22Rv1 (cell line): ENCODE measurements around the gene OR2A25.
"Not testable (repeated sequence)": the region's sequence is repeated elsewhere in the genome, so short reads cannot be mapped to it uniquely, and the experiment has no call there.

Source experiments
- H3K27ac ChIP-seq: fragments of 450-650 bp; 2 replicates; pipeline ENCODE4 v1.5.1; 2017
- CTCF ChIP-seq: fragments of 450-650 bp; IDR thresholded peaks from 2 replicates; pipeline ENCODE4 v1.5.1; 2017; ENCODE audit warnings: mild to moderate bottlenecking
- ZFX ChIP-seq: fragments of 450-650 bp; IDR thresholded peaks from 2 replicates; pipeline ENCODE4 v1.6.1; 2017; ENCODE audit warnings: antibody characterized with exemption, borderline replicate concordance

The OR2A25 gene

GRCh38 chr7:144038887-144039286, 30.7 kb upstream of the OR2A25 start:
- no peak overlapping the region for H3K27ac ChIP-seq
- TF ChIP-seq ZFX (no peak), CTCF (no peak)

- no peak for TF ChIP-seq CTCF
- no peak for TF ChIP-seq ZFX
- H3K27ac ChIP-seq = no peak within 1 kb of the TSS
These were observed 21.0 kb upstream of the OR2A25 start, which contains the start of gene OR2A5 for GRCh38 chr7:144048648-144049047. Gene OR2A5 (plus strand): TSS chr7:144048948. CDS start chr7:144050402, 1,454 bp downstream.

- TF ChIP-seq ZFX (no peak), CTCF (no peak)
- H3K27ac ChIP-seq = no peak overlapping the region
These were observed 20.1 kb upstream of the OR2A25 start for GRCh38 chr7:144049491-144049890.

GRCh38 chr7:144050093-144050492, 19.5 kb upstream of the OR2A25 start:
- H3K27ac ChIP-seq = no peak overlapping the region
- TF ChIP-seq ZFX (no peak), CTCF (no peak)

- not testable (repeated sequence) for H3K27ac ChIP-seq
These were observed 18.7 kb upstream of the OR2A25 start for GRCh38 chr7:144050884-144051283.

- H3K27ac ChIP-seq = no peak overlapping the region
These were observed 11.7 kb upstream of the OR2A25 start for GRCh38 chr7:144057954-144058353.

GRCh38 chr7:144063710-144064109, 5.9 kb upstream of the OR2A25 start:
- TF ChIP-seq CTCF (peak; percentile 88), ZFX (no peak)

More at GRCh38 chr7:144057954-144058353, 11.7 kb upstream of the OR2A25 start:
- no peak for TF ChIP-seq ZFX
- no peak for TF ChIP-seq CTCF

GRCh38 chr7:144069953-144070352, 342 bp downstream of the OR2A25 start:
- no peak overlapping the region for H3K27ac ChIP-seq
- TF ChIP-seq ZFX (no peak), CTCF (no peak)

More at GRCh38 chr7:144063710-144064109, 5.9 kb upstream of the OR2A25 start:
- H3K27ac ChIP-seq = no peak overlapping the region
